Kidney glomerular epithelial cell (primary cell): ENCODE results near the gene LRRC52.

Source experiments
- DNase-seq: peaks from one replicate; lab custom pipeline; 2025; lab: John Stamatoyannopoulos, UW

Gene LRRC52, protein sequence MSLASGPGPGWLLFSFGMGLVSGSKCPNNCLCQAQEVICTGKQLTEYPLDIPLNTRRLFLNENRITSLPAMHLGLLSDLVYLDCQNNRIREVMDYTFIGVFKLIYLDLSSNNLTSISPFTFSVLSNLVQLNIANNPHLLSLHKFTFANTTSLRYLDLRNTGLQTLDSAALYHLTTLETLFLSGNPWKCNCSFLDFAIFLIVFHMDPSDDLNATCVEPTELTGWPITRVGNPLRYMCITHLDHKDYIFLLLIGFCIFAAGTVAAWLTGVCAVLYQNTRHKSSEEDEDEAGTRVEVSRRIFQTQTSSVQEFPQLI

DNA sequence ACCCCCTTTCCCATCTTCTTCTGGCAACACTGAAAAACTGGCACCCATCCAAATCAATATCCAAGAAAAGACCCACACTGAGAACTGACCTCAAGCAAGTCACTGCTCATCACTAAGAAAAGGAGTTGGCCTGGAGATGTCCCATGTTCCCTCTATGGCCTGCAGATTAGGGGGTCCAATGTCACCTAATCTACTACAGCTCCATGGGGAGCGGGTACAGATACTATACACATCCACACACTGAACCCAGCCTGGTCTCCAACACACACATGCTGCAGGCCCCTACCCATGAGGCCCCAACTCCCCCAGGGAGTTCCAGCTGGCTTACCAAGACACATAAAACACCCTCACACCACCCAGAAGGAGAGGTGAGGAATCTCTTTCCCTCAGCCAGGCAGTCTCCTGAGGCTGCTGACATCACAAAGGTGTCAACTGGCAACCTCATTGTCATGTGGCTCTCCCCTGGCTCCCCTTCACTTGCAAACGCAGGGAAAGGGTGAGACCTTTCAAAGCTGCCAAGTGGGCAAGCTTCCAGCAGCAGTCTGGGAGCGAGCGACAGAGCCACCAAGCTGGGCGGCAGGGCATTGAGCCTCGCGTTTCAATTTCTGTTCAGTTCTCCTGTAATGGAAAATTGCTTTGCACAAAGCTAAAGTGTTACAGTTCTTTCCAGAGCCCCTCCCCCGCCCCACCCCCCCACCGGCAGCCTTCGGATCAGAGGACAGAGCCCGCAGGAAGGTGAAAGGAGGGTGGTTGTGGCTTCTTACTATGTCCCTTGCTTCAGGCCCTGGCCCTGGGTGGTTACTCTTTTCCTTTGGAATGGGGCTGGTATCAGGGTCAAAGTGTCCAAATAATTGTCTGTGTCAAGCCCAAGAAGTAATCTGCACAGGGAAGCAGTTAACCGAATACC lies at the start of gene LRRC52:
LRRC52 (plus strand) TSS at position 469 of the 907 bp plus-strand sequence; CDS start at position 766, 297 bp downstream.
- DNase-seq = no peak

DNA sequence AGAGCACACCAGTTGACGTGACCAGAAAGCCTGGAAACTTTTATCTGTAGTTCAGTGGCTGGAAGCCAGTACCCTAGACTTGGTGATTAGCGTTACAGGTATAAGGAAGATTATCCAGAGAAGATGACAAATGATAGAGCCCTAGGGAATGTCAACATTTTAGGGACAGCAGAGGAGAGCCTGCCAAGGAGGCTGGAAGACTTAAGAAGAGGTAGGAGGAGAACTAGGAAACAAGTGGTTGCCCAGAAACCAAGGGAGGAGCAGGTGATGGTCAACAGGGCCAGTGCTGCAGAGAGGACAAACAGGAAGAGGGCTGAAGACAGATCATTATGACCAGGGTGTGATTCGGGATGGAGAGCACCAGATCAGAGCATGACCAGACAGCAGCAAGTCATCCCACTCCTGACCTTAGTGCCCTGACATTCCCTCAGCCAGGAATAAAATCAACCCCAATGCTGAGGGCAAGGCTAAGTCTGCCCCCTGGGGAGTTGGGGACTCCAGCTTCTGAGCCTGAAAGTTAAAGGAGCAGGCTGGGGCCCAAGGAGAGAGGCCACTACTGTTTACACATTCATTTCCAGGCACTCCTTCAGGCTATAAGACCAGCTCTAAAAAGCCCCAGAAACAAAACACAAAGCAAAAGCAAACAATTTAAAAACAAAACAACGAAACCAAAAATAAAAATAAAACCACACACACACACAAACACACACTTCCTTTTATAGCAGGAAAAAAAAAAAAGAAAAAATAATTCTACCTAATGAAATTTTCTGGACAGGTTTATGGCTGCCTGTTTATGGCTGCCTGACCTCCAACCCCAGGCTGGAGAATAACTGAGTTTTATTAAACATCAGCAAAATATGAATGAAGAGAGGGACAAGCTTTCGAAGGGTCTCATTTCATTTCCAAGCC lies 48.6 kb upstream of the LRRC52 start:
- DNase-seq = no peak

DNA sequence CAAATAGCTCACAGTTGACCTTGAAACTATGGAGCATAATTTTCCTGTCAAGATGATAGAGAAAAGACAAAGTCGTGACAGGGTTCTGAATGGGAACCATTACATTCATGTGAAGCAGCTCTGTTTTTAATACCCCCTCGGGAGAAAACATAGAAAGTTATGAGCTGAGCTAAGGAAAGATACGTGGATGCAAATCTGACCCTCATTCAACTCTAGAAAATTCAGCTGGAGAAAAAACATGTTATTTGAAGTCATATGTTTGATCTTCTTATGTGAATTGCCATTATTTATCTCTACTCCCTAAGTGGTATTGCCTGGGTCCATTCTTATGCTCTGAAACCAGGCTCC lies 48.0 kb upstream of the LRRC52 start:
- DNase-seq = no peak

DNA sequence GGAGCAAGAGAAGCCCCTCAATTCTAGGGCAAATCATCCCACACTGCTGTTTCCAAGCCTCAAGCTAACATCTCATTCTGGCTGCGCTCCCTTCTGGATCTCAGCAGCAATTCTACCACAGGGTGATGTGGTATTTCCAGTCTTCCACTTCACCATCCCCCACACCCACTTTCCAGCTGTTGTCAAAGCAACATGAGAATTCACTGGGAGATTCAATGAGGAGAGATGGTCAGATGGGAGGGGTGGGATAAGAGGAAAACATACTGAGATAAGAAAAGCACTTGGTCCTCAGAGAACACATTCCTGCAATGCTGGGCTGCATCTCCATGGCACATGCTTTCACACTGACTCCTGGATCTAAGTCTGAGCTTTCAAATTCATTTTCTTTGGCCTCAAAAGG lies 47.3 kb upstream of the LRRC52 start:
- DNase-seq = no peak

DNA sequence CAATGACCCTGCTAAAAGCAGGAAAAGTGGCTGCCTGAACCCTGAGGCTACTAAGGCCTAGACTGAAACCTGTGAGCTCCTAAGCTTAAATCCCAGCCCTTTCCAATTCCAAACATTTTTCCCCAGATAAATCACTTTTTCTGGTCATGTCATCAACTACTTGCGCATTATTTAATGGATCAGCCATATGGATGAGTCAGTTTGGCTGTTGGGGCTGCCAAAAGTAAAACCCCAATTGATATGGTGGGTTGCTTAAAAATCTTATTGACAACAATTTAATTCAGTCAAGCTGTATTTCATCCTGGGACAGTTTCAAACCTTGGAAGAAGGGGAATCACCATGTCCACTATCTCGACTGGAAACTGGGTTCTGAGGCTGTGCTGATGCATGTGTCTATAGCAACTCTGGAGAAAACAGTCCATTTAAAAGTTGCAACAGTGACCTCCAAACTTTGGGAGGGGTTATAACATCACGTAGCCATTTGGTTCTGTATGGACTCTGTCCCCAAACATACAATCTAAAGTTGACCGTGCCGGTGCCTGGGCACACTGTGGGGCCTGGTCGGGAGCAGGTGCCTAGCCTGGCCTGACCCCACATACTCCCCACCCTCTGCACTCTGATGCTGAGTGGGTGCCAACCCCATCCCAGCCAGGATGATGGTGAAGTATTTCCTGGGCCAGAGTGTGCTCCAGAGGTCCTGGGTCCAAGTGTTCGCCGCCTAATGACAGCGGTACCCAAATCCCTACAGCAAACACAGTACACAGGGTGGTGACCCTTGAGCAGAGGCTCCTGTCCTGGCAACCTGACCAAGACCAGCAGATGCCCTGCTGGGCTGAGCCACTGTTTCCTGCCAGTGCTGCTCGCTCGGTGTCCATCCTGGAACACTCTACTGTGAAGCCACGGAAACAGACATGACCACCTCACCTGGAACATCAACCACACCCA lies 46.5 kb upstream of the LRRC52 start:
- DNase-seq = no peak

DNA sequence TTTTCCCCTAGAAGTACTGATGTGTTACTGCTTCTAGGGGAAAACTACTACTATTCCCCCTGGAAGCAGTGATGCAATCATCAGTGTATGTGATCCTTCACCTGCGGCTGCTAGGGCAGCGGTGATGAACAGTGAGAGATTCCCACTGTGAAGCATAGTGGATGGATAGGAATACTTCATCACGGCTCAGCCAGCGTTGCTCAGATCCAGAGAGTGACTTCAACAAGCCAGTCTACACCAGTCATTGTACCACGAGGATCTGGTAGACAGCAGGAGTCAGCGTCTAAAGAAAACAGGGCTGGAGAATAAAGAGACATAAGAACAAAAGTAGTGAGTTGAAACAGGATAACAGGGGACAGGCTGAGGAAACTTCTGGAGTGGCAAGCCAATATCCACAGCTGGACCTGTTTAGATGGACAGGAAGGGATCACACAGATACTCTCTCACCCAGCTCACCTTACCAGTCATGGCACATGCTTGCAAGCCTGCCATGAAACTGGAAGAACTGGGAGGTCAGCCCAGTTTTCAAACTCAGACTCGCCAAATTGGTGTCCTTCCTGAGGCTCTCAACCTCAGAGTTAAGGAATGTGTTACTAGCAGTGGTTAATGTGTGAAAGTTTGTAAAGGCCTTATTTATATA lies 42.4 kb upstream of the LRRC52 start:
- DNase-seq = no peak

DNA sequence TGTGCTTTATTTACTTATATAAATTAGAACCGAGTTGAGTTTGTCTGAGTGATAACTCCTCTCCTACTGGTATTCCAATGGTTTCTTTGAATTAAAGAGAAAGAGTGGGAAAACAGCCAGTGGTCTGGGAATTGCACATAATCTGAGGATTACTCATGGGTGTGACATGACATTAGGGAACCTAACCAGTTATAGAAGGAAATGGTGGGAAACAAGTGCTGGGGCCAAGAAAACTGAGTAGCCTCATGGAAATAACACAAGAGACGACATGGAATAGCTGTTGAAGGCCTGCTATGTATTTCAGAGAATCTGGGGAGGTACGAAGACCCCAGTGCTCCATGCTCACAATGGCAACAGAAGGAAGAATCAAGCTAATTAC lies 41.8 kb upstream of the LRRC52 start:
- DNase-seq = no peak

DNA sequence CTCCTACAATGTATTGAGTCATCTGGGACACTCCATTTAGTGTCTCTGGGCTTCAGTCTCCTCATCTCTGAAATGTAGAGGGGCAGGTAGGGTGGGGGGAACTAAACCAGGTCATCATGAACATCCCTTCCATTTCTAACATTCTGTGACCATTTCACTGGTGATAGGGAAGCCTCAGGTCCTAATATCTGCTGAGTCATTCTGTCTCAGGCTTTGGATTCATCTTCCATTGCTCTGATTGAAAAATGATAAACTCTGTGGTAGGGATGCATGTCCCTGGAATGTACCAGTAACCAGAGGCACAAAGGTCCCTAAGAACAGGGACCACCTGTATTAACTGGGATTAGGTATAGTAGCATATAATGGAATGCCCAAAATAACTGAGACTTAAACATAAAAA lies 36.2 kb upstream of the LRRC52 start:
- no peak for DNase-seq

DNA sequence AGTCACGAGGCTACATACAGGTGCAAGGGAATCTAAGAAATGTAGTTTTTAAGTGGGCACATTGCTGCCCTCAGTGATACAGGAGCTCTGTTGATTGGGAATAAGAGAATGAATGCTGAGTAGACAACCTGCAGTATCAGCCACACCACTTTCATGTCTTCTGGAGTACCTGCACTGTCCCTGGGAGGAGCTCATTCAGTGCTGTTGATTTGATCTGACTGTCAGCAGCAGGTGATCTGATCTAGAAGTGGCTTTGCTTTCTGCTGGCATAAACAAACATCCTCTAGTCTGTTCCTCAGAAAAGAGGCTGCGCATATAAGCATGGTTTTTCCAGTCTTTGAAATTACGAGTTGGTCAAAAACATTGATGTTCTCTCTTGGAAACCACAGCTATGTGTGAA lies 35.5 kb upstream of the LRRC52 start:
- DNase-seq = no peak

DNA sequence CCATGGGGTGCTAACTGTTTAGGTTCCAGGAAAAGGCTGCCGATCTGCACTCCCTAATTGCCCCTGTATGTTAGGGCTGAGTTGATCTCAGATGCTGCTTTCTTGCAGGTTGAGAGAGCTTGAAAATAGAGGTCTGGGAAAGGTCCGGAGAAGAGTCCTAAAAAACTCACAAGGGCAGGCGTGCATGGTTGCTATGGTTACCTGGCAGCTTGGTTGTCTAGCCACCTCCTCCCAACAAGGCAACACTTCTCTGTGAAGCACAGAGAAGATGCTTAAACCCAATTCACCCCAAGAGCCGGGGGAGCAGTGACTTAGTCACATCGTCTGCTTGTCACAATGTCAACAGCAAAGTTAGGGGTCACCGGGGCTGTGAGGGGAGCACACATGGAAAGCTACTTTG lies 31.0 kb upstream of the LRRC52 start:
- no peak for DNase-seq

DNA sequence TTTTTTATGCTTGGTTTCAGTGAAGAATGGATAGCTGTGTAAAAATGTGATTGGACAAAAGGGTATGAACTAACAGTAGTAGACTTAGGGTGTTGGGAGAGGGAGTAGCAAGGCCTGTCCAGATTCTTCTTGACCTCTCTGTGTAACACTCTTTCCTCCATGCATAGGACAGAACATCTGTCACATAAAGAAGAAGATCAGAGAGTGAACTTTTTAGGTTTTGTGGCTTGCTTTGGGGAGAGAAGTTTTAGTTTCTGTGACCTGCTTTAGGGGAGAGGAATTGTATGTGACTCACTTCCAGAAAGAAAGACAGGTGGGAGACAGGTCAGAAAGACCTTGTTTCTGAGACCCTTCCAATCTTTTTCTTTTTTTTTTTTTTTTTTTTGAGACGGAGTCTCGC lies 27.3 kb upstream of the LRRC52 start:
- DNase-seq = no peak

DNA sequence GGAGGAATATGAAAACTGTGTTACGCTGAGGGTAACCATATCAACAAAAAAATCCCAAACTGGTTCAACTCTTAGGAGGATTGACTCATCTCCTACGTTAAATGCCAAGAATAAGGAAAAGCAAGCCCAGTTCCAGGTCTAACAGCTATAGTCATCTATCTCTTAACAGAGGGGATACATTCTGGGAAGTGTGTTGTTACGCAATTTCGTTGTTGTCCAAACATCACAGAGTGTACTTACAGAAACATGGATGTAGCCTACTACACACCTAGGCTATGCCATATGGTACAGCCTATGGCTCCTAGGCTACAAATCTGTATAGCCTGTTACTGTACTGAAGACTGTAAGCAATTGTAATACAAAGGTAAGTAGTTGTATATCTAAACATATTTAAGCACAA lies 23.2 kb upstream of the LRRC52 start:
- no peak for DNase-seq

DNA sequence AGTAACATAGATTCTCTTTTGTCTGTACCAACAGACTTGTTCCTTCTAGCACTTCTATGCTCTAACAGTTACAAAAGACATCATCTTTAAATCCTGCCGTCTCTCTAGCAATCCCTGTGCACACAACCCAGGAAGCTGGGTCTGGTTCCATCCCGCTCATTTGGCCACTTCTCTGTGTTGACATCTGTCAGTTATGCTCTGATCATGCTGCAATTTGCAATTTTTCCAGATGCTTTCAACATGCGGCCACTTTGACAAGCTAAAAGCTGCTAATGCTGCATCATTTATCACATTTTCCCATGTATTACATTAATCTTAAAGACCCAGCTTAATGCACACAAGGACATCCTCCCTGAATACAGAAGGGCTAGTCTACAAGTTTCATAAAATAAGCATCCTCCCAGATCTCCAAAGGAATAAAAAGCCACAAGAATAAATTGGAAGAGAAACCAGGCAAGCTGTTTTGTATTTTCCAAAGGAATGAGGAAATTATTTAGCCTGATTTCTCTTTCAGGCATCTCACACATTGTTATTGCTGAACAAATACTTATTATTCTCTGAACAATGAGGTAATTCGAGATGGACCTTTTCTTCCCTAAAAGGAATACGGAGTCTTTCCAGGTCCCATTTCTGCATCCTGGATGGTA lies 19.0 kb upstream of the LRRC52 start:
- no peak for DNase-seq

DNA sequence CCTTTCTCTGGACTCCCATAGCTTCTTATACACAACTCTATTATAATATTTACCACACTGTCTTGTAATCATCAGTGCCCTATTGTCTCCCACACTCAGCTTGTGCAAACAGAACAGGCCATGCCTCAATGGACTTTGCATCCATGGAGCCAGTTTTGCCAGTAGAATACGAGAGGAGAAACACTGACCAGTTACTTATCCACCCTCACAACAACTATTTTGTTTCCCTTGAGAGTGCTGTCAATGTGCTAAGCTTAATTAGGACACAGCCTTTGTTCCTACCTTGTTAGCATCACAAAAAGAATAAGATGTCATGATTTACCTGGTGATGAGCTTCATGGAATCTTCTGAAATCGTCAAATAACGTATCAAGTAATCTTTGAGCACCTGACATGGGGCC lies 18.1 kb upstream of the LRRC52 start:
- no peak for DNase-seq

DNA sequence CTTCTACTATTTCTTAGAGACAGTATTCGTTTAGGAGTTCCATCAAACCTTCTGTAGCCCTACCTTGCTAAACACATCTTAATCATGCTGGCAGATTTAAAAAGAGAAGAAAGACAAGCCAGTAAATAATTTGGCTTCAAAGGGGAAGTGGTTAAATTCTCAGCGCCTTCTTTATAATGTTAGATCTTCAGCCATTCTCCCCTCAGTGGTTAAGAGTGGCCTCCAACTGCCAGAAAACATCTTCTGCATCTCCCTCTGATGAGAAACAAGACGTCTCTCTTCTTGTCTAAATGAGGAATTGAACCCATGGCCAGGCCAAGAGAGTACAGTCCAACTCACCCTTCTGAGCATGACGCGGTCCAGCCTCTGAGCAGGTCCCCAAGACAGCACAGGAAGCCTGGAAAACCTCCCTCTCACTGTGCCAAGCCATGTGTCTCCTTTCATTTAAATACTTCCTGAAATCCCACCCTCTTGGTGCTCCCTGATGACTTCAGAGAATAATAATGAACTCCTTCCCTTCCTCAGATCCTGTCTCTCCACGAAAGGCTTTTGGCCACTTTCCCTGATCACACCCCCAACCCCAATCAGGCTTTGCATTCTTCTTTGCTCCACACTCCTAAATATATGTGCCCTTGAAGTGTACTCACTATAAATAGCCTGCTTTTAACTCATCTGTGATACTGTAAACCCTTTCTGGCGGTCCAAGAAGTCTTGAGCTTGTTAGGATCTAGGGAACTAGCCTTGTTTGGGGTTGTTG lies 16.4 kb upstream of the LRRC52 start:
- no peak for DNase-seq

DNA sequence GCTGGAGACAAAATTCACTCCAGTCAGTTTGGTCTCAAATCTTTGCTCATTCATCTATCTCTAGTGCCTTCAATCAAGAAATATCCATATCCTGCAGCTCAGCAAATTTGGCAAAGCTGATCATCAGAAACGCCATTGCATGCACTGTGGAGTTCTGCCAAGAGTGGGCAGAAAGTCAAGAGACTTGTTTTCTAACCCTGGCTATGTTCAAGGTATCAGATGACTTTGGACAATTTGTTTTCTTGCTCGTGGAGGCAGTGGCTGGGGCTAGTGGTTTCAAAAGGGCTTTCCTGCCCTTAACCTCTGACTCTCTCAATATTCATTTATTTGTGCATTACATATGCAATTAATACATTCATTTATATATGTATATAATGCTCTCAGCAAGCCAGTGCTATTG lies 12.8 kb upstream of the LRRC52 start:
- no peak for DNase-seq

DNA sequence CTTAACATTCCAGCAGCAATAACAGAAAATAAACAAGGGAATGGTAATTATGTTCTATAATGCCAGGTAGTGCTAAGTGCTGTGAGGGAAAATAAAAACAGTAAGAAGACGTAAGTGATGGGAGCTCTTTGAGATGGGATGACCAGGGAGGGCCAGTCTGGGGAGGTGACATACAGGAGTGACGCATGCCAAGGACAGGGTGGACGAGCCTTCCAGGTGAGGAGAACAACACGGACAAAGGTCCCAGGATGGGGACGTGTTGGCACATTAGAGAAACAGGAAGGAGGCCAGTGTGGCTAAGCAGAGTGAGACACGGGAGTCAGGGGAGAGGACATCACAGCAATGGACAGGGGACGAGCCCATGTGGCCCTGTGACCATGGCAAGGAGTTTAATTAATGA lies 11.7 kb upstream of the LRRC52 start:
- DNase-seq = no peak

DNA sequence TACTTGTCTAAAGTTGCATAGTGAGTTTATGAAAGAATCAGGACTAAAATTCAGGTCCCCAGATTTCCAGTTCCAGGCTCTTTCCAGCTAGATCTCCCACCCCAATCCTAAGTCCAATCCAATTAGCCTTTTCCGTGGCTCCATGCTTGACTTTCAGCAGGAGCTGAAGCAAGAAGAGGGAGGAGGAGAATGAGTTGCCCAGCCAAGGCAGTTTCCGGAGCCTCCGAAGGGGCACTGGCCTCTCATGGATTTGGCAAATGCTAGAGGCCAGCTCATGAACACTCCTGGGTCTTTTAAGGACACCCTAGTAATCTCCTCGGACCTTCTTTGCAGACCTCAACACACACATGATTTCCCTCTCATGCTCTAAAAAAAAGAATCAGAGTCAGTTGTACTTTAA lies 10.5 kb upstream of the LRRC52 start:
- no peak for DNase-seq

DNA sequence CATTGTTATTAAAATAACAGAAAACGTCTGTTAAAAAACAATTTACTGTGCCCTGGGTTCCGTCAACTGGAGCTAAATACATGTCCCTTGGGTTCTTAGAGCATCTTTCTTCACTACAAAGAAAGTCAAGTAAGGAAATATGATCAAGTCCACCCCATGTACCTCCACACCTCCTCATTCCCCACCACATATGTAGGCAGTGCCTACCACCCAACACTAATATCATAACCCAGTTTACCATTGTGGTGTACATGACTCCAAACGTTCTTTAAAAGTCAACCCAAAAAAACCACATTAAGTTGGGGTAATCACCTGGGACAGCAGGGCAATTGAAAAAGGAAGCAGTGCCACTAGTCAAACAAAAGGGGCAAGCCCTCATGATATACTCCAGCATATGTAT lies 7.8 kb upstream of the LRRC52 start:
- DNase-seq = no peak
